Measurements from ENCODE around the gene MTCL1. TPM values are rescaled to one million over a fixed set of nuclear protein-coding genes. Genes with fewer than 3 reads are reported as not detected.

MTCL1 gene
- total and polyA plus RNA-seq, 2 of the 8 experiments (the other 6 are each of a cell fraction or from before 2014, with no cell fraction given) = 16.6 to 60.8 TPM

- ChIA-PET CTCF (ENCODE audit: partially characterized antibody) (interaction anchor here (0.6 to 4.5 kb wide), 6 partner anchors 13 to 858 kb away, joined by 3 to 31 read pairs (median 5); no protein-coding TSS in a partner anchor), POLR2A (ENCODE audit: partially characterized antibody) (no interaction called here)
- WGBS, 2 experiments (ENCODE audit: extremely low coverage in 1 of 2, insufficient coverage in 1 of 2, insufficient read length in 1 of 2, insufficient replicate concordance in 2 of 2, low coverage in 1 of 2, low lambda C conversion rate in 2 of 2, missing lambda C conversion rate in 1 of 2) = 86% methylated on average over 5 of the region's 5 CpGs; no CpG with 5 or more reads in 1 of the 2 experiments
- TF ChIP-seq CEBPB (IDR thresholded peaks at IDR 0.05; ENCODE audit: low read depth, low read length) = no peak
- TF ChIP-seq POLR2AphosphoS5 (IDR thresholded peaks at IDR 0.05; ENCODE audit: low read depth, low read length) = no peak
- no peak for TF ChIP-seq ATF3 (IDR thresholded peaks at IDR 0.05; ENCODE audit: insufficient read depth, low read depth, low read length)
- no peak for TF ChIP-seq MAFK (IDR thresholded peaks at IDR 0.05; ENCODE audit: low read depth, low read length)
- TF ChIP-seq RAD21 (IDR thresholded peaks at IDR 0.05 in 1 of 2, conservative IDR thresholded peaks at IDR 0.05 in 1 of 2; ENCODE audit: low read depth in 2 of 2, low read length in 2 of 2) = no peak
- TF ChIP-seq SIX5 (IDR thresholded peaks at IDR 0.05; ENCODE audit: low read depth, low read length) = no peak
- TF ChIP-seq SP1 (IDR thresholded peaks at IDR 0.05; ENCODE audit: low read depth, low read length) = no peak
- TF ChIP-seq BACH1 (IDR thresholded peaks at IDR 0.05; ENCODE audit: low read length) = no peak
- TF ChIP-seq SRF (IDR thresholded peaks at IDR 0.05; ENCODE audit: low read depth, low read length) = no peak
- no peak for TF ChIP-seq POLR2A (IDR thresholded peaks at IDR 0.05; ENCODE audit: control extremely low read depth in 1 of 2, low read depth in 2 of 2, low read length in 2 of 2)
- TF ChIP-seq SIRT6 (IDR thresholded peaks at IDR 0.05; ENCODE audit: low read length) = no peak
- no peak for TF ChIP-seq CBX5 (IDR thresholded peaks at IDR 0.05; ENCODE audit: low read depth, low read length)
- no peak for TF ChIP-seq BCL11A (IDR thresholded peaks at IDR 0.05; ENCODE audit: low read depth in 2 of 2, low read length in 2 of 2)
- no peak for TF ChIP-seq CHD2 (IDR thresholded peaks at IDR 0.05; ENCODE audit: low read length)
- no peak for TF ChIP-seq KDM4A (IDR thresholded peaks at IDR 0.05; ENCODE audit: low read depth, low read length, severe bottlenecking)
- TF ChIP-seq CHD1 (IDR thresholded peaks at IDR 0.05; ENCODE audit: low read depth, low read length) = no peak
These were observed 45.0 kb upstream of the MTCL1 start for GRCh38 chr18:8660316-8660715.

More at GRCh38 chr18:8660316-8660715, 45.0 kb upstream of the MTCL1 start:
- H2BK20ac ChIP-seq (ENCODE audit: low read length) = no peak overlapping the region
- no peak overlapping the region for H4K8ac ChIP-seq (ENCODE audit: extremely low read depth, insufficient read depth, low read length)
- H2BK15ac ChIP-seq (ENCODE audit: low read length) = no peak overlapping the region
- H3K36me3 ChIP-seq (ENCODE audit: control insufficient read depth in 2 of 4, insufficient read depth in 4 of 4, low read length in 3 of 4) = no peaks in the 10 kb centered on the region
- DNase-seq (ENCODE audit: low read depth in 1 of 2, low spot score in 2 of 2) = no peak
- no peak overlapping the region for H4K5ac ChIP-seq (ENCODE audit: insufficient read length, low read depth, low read length)
- H3K4me3 ChIP-seq (ENCODE audit: extremely low read depth in 1 of 4, insufficient read depth in 2 of 4, low read depth in 3 of 4, low read length in 4 of 4) = no peak overlapping the region
- H3K23ac ChIP-seq (ENCODE audit: insufficient read length) = no peak overlapping the region
- no peaks in the 10 kb centered on the region; the same call in 1 of the 2 replicates for H3K23me2 ChIP-seq (ENCODE audit: low read depth, low read length)
- H3K9ac ChIP-seq (replicated peaks in 1 of 4; ENCODE audit: extremely low read depth in 1 of 4, low read depth in 3 of 4, low read length in 3 of 4) = no peak overlapping the region
- no peak overlapping the region for H3K4me2 ChIP-seq (ENCODE audit: insufficient read depth in 1 of 2, low read depth in 2 of 2, low read length in 2 of 2)
- no peak overlapping the region for H2BK5ac ChIP-seq (ENCODE audit: low read depth, low read length)
- H3K18ac ChIP-seq (ENCODE audit: extremely low read depth, low read length) = no peak overlapping the region
- peaks cover 5 to 21% (median 13%) of the 10 kb centered on the region in 4 experiments for H3K4me1 ChIP-seq (replicated peaks in 1 of 4; ENCODE audit: control insufficient read depth in 3 of 4, insufficient read depth in 4 of 4, low read length in 3 of 4)
- no peak overlapping the region for H3K56ac ChIP-seq (replicated peaks; ENCODE audit: insufficient read length, low read depth, low read length)
- no peak overlapping the region for H2BK120ac ChIP-seq (replicated peaks; ENCODE audit: low read depth, low read length)
- no peak overlapping the region for H3K4ac ChIP-seq (replicated peaks; ENCODE audit: insufficient read length, low read depth, low read length)
- H2AFZ ChIP-seq (ENCODE audit: low read length) = no peak overlapping the region
- H2BK12ac ChIP-seq (ENCODE audit: low read depth, low read length) = no peak overlapping the region
- FAIRE-seq = no peak
- H3K79me2 ChIP-seq (ENCODE audit: control insufficient read depth in 1 of 2, insufficient read depth in 2 of 2, low read length in 2 of 2) = no peaks in the 10 kb centered on the region
- no peaks in the 10 kb centered on the region for H3K27me3 ChIP-seq (replicated peaks in 1 of 4; ENCODE audit: control insufficient read depth in 3 of 4, extremely low read depth in 1 of 4, insufficient read depth in 3 of 4, low read length in 3 of 4)
- H3K79me1 ChIP-seq (ENCODE audit: low read depth, low read length) = no peaks in the 10 kb centered on the region
- H2AK5ac ChIP-seq (ENCODE audit: low read depth, low read length) = 0 out of 2 replicates have a peak overlapping the region, but pooled peaks have one; percentile 82
- no peak overlapping the region for H3K14ac ChIP-seq (ENCODE audit: insufficient read length)
- H3K9me3 ChIP-seq (ENCODE audit: insufficient read depth in 2 of 2, low read depth in 1 of 2, low read length in 1 of 2) = no peaks in the 10 kb centered on the region
- H4K20me1 ChIP-seq (replicated peaks in 1 of 2; ENCODE audit: control insufficient read depth in 1 of 2, insufficient read depth in 2 of 2, low read length in 2 of 2) = no peaks in the 10 kb centered on the region
- H4K91ac ChIP-seq (replicated peaks; ENCODE audit: insufficient read length, low read length) = no peak overlapping the region
- no peak overlapping the region for H3K27ac ChIP-seq (ENCODE audit: low read depth, low read length)
